ENCODE measurements around the gene ERVW-1. TPM values are rescaled to one million over a fixed set of nuclear protein-coding genes. Genes with fewer than 3 reads are reported as not detected.

The ERVW-1 gene
- total RNA-seq, 2 experiments from 2014 or later = not detected

GRCh38 chr7:92504563-92504962, 26.8 kb upstream of the ERVW-1 start:
- intact Hi-C loops (cut with DNase I, micrococcal nuclease) = no loop called here
- ChIA-PET POLR2A (no interaction called here), CTCF (no interaction called here)
- no peak for ATAC-seq (ENCODE audit: poor library complexity)
- no peak overlapping the region for H3K27ac Mint-ChIP-seq
- TF ChIP-seq, protein P1, sequence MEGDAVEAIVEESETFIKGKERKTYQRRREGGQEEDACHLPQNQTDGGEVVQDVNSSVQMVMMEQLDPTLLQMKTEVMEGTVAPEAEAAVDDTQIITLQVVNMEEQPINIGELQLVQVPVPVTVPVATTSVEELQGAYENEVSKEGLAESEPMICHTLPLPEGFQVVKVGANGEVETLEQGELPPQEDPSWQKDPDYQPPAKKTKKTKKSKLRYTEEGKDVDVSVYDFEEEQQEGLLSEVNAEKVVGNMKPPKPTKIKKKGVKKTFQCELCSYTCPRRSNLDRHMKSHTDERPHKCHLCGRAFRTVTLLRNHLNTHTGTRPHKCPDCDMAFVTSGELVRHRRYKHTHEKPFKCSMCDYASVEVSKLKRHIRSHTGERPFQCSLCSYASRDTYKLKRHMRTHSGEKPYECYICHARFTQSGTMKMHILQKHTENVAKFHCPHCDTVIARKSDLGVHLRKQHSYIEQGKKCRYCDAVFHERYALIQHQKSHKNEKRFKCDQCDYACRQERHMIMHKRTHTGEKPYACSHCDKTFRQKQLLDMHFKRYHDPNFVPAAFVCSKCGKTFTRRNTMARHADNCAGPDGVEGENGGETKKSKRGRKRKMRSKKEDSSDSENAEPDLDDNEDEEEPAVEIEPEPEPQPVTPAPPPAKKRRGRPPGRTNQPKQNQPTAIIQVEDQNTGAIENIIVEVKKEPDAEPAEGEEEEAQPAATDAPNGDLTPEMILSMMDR (IDR thresholded peaks at IDR 0.05) = no peak
- no peak overlapping the region for H3K4me3 ChIP-seq (ENCODE audit: low read length)
- H3K9me3 ChIP-seq (ENCODE audit: control insufficient read depth in 1 of 2, insufficient read depth in 1 of 2, low read length in 2 of 2) = no peaks in the 10 kb centered on the region
- DNase-seq = no peak
- no peak overlapping the region for H3K4me3 Mint-ChIP-seq
- peaks cover 64% of the 10 kb centered on the region for H3K36me3 ChIP-seq (ENCODE audit: insufficient read depth, low read length)
- H3K36me3 Mint-ChIP-seq (ENCODE audit: low read depth) = peaks cover 74% of the 10 kb centered on the region
- H3K9me3 Mint-ChIP-seq = no peaks in the 10 kb centered on the region
- no peaks in the 10 kb centered on the region for H3K4me1 Mint-ChIP-seq (ENCODE audit: low read depth)
- H3K27ac ChIP-seq (ENCODE audit: low read depth in 1 of 2, low read length in 2 of 2) = no peak overlapping the region
- no peaks in the 10 kb centered on the region for H3K27me3 Mint-ChIP-seq
- H3K4me1 ChIP-seq (ENCODE audit: insufficient read depth, low read length) = no peaks in the 10 kb centered on the region
- no peaks in the 10 kb centered on the region for H3K27me3 ChIP-seq (ENCODE audit: control insufficient read depth in 1 of 2, insufficient read depth in 2 of 2, low read length in 2 of 2)

DNA sequence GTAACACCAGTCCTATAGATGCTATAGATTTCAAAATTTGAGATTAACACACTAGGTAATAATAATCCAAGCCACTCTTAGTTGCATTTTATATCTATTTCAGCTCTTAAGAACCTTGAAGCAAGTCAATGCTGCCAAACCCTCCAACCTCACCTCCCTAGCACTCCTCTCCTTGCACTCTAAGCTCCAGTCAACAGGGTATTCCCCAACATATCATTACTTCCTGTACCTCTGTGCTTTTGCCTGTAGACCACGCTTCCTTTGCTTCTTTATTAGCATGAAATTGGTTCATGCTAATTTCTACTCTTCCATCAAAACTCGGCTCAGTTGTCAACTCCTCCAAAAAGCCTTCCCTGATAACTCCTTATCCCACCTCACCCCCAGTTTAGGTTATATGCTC, 26.0 kb upstream of the ERVW-1 start:
- intact Hi-C loops (cut with DNase I, micrococcal nuclease) = no loop called here
- H3K27ac Mint-ChIP-seq = no peak overlapping the region
- Histone ChIP-seq H3K9me3 (ENCODE audit: control insufficient read depth in 1 of 2, insufficient read depth in 1 of 2, low read length in 2 of 2) (no peaks in the 10 kb centered on the region), H3K4me1 (ENCODE audit: insufficient read depth, low read length) (no peaks in the 10 kb centered on the region), H3K4me3 (ENCODE audit: low read length) (no peak overlapping the region), H3K36me3 (ENCODE audit: insufficient read depth, low read length) (peaks cover 67% of the 10 kb centered on the region), H3K27me3 (ENCODE audit: control insufficient read depth in 1 of 2, insufficient read depth in 2 of 2, low read length in 2 of 2) (no peaks in the 10 kb centered on the region), H3K27ac (ENCODE audit: low read depth in 1 of 2, low read length in 2 of 2) (no peak overlapping the region)
- H3K36me3 Mint-ChIP-seq (ENCODE audit: low read depth) = peaks cover 76% of the 10 kb centered on the region
- POLR2A ChIA-PET = no interaction called here
- no peak for DNase-seq
- CTCF ChIA-PET = no interaction called here
- H3K27me3 Mint-ChIP-seq = no peaks in the 10 kb centered on the region
- no peak for ATAC-seq (ENCODE audit: poor library complexity)
- H3K9me3 Mint-ChIP-seq = no peaks in the 10 kb centered on the region
- no peaks in the 10 kb centered on the region for H3K4me1 Mint-ChIP-seq (ENCODE audit: low read depth)
- TF ChIP-seq, protein P1 (IDR thresholded peaks at IDR 0.05) = no peak
- H3K4me3 Mint-ChIP-seq = no peak overlapping the region

GRCh38 chr7:92498557-92498956, 20.8 kb upstream of the ERVW-1 start:
- no peak overlapping the region for H3K27ac Mint-ChIP-seq
- no peaks in the 10 kb centered on the region for H3K27me3 Mint-ChIP-seq
- no peak overlapping the region for H3K4me3 Mint-ChIP-seq
- H3K27ac ChIP-seq (ENCODE audit: low read depth in 1 of 2, low read length in 2 of 2) = no peak overlapping the region
- intact Hi-C loops (cut with DNase I, micrococcal nuclease) = no loop called here
- H3K36me3 Mint-ChIP-seq (ENCODE audit: low read depth) = peaks cover 70% of the 10 kb centered on the region
- no peaks in the 10 kb centered on the region for H3K27me3 ChIP-seq (ENCODE audit: control insufficient read depth in 1 of 2, insufficient read depth in 2 of 2, low read length in 2 of 2)
- H3K4me3 ChIP-seq (ENCODE audit: low read length) = no peak overlapping the region
- DNase-seq (no peak), ATAC-seq (ENCODE audit: poor library complexity) (no peak)
- no peaks in the 10 kb centered on the region for H3K4me1 Mint-ChIP-seq (ENCODE audit: low read depth)
- peaks cover 69% of the 10 kb centered on the region for H3K36me3 ChIP-seq (ENCODE audit: insufficient read depth, low read length)
- ChIA-PET POLR2A (no interaction called here), CTCF (interaction anchor here (0.7 to 0.9 kb wide), 2 partner anchors 12 to 1929 kb away, joined by 3 read pairs; no protein-coding TSS in a partner anchor)
- no peaks in the 10 kb centered on the region for H3K9me3 Mint-ChIP-seq
- no peaks in the 10 kb centered on the region for H3K9me3 ChIP-seq (ENCODE audit: control insufficient read depth in 1 of 2, insufficient read depth in 1 of 2, low read length in 2 of 2)
- TF ChIP-seq, protein P1 (IDR thresholded peaks at IDR 0.05) = no peak
- H3K4me1 ChIP-seq (ENCODE audit: insufficient read depth, low read length) = no peaks in the 10 kb centered on the region
